DMS53 (cell line): ENCODE data around the gene FGF5.

Source experiments
- DNase-seq: peaks from one replicate; lab custom pipeline; 2025; lab: John Stamatoyannopoulos, UW

FGF5 gene

DNA sequence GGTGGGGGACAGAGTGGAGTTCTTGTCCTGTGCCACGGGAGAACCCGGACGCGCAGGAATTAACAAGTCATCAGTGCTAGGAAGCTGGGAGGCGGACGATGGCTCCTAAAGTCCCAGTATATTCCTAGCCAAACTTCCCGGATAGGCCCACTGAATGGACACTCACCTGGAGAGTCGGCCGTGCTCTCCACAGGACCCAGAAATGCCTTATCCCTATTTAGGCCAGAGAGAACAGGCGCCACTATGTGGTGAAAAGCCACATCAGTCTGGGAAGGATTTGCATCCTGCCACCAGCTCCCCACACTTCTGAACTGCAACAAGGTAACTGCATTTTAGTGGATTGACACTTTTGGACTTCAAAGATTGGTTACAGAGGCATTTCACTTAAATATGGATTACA, 70.1 kb downstream of the FGF5 start:
- DNase-seq: peak; percentile 81

DNA sequence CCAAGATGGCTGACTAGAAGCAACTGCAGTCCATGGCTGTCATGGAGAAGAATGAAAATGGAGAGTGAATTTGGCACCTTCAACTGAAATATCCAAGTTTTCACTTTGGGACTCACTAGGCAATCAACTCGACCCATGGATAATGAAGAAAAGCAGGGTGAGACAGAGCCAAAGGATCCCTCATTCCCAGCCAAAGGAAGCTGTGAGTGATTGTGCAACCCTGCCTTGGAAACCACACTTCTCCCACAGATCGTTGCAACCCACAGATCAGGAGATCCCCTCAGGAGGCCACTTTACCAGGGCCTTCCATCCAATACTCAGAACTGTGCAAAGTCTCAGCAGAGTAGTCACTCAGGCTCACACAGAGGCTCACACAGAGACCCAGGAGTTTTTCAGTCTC, 73.6 kb downstream of the FGF5 start:
- DNase-seq: no peak
